Spleen (tissue), 11 donors: ENCODE measurements around the gene FASN. TPM values are rescaled to one million over a fixed set of nuclear protein-coding genes. Genes with fewer than 3 reads are reported as not detected.

Experiments
- DNase-seq: peaks from one replicate; pipeline ENCODE4 v3.0.0-alpha.2; 2020
- H3K27ac ChIP-seq, 8 donors: fragments of 200-600 bp; sonication (generic) in 7 of 8; 1 replicate in 4 of 8; 2 replicates in 4 of 8; pipeline versions ENCODE4 v1.5.0 to v1.8.0; 2016 to 2021; ENCODE audit warnings: inconsistent platforms in 4 of 8, mild to moderate bottlenecking in 4 of 8, moderate library complexity in 1 of 8
- H3K27me3 ChIP-seq, 7 donors: fragments of 200-600 bp; sonication (generic) in 6 of 7; replicated peaks in 1 of 7; 1 replicate in 4 of 7; 2 replicates in 3 of 7; pipeline versions ENCODE4 v1.5.0 to v1.8.0; 2016 to 2021; ENCODE audit warnings: inconsistent platforms in 3 of 7, mild to moderate bottlenecking in 1 of 7
- H3K36me3 ChIP-seq, 6 donors: fragments of 200-600 bp; sonication (generic) in 5 of 6; 1 replicate in 4 of 6; 2 replicates in 2 of 6; pipeline versions ENCODE4 v1.5.0 to v1.8.0; 2016 to 2021; ENCODE audit warnings: inconsistent platforms in 2 of 6
- H3K4me1 ChIP-seq, 6 donors: fragments of 200-600 bp; sonication (generic) in 5 of 6; 1 replicate in 3 of 6; 2 replicates in 3 of 6; pipeline versions ENCODE4 v1.5.0 to v1.8.0; 2016 to 2021; ENCODE audit warnings: inconsistent platforms in 3 of 6
- H3K4me3 ChIP-seq, 8 donors: fragments of 200-600 bp; sonication (generic) in 7 of 8; 1 replicate in 4 of 8; 2 replicates in 4 of 8; pipeline versions ENCODE4 v1.5.0 to v1.8.0; 2016 to 2021; ENCODE audit warnings: inconsistent platforms in 4 of 8, mild to moderate bottlenecking in 4 of 8, moderate library complexity in 2 of 8
- H3K9me3 ChIP-seq, 8 donors: fragments of 200-600 bp; sonication (generic) in 7 of 8; 1 replicate in 4 of 8; 2 replicates in 4 of 8; pipeline versions ENCODE4 v1.5.0 to v1.8.0; 2016 to 2021; ENCODE audit warnings: inconsistent platforms in 4 of 8
- CTCF ChIP-seq, 11 experiments: fragments of 200-600 bp in 7 of 11; fragments of 450-650 bp in 4 of 11; sonication (generic) in 4 of 11; IDR thresholded peaks in 8 of 11; conservative IDR thresholded peaks in 3 of 11; 1 replicate in 7 of 11; 2 replicates in 4 of 11; pipeline versions ENCODE4 v1.4.0 to v1.8.0; 2016 to 2021; ENCODE audit warnings: antibody characterized with exemption in 11 of 11, inconsistent platforms in 4 of 11, mild to moderate bottlenecking in 1 of 11
- POLR2A ChIP-seq, 3 donors: fragments of 450-650 bp; IDR thresholded peaks; one replicate each; pipeline ENCODE4 v1.5.1; 2017; ENCODE audit warnings: antibody characterized with exemption in 3 of 3, mild to moderate bottlenecking in 1 of 3
- POLR2AphosphoS5 ChIP-seq, 3 donors: sonication (generic); formaldehyde crosslinking; IDR thresholded peaks; one replicate each; pipeline ENCODE4 v1.5.1; 2017; ENCODE audit warnings: antibody characterized with exemption in 3 of 3
- WGBS, 5 donors: extraction: QIAGEN DNeasy Blood & Tissue Kit in 3 of 5; methylation state at CpG; one replicate each; pipeline versions ENCODE4 v1.1.5 to v1.1.7; 2013 to 2018; 5-methylcytosine and 5-hydroxymethylcytosine counted together
- intact Hi-C: fragments of 100-400 bp; cut with DNase I; formaldehyde crosslinking; loops from one replicate; pipeline ENCODE4 v1.15.0; 2023; ENCODE audit warnings: low total_unique reads
- polyA plus RNA-seq, 3 donors: library from polyadenylated mRNA; stranded (reverse); fragments of 200-250 nt; gene quantifications; one replicate each; pipeline ENCODE4 v1.2.1, GENCODE V29; 2013
- total RNA-seq, 7 donors: library from RNA; depleted of rRNA in 3 of 7; stranded (reverse); fragments of >200 nt in 3 of 7; fragmentation: NEBNext Ultra II Directional in 4 of 7; extraction: Animal tissue kit (Norgen Biotek cat#: 25700) in 4 of 7; gene quantifications; one replicate each; pipeline versions ENCODE4 v1.1.0 to v1.2.1, GENCODE V29; 2016 to 2021
- donor health status: healthy with polysubstance abuse.
- donor health status: DM: no; HTN: no; CAD: no; lungs with moderate emphysema.
- donor health status: DM: no; HTN: no; CAD: no.
- donor health status: Bipolar disorder and iron deficiency.
- donor health status: healthy.
- donor health status: DM: no; HTN: no; CAD: no.
- donor health status: DM: yes; HTN: yes; CAD: no.

Gene FASN
- total and polyA plus RNA-seq, 10 donors, result 9.3 to 45.2 (median 21.3) TPM

- 7 to 30% (median 12%) methylated on average over 25 to 80 of the region's 80 CpGs for WGBS, 5 donors
- intact Hi-C loops, result no loop called here
- Histone ChIP-seq H3K4me1 (peaks cover 20 to 60% (median 43%) of the 10 kb centered on the region in 6 donors), H3K27ac (peak overlapping the region; percentile 80 to 99 (median 96)), H3K36me3 (peaks cover 0 to 21% (median 9%) of the 10 kb centered on the region in 6 donors), H3K27me3 (no peaks in the 10 kb centered on the region), H3K4me3 (peak overlapping the region; percentile 58 to 97 (median 78)), H3K9me3 (no peaks in the 10 kb centered on the region)
- TF ChIP-seq POLR2AphosphoS5 (IDR thresholded peaks at IDR 0.05) (peak in 2 of 3 donors; percentile 54 to 75), POLR2A (IDR thresholded peaks at IDR 0.05) (no peak), CTCF (IDR thresholded peaks at IDR 0.05 in 8 of 11, conservative IDR thresholded peaks at IDR 0.05 in 3 of 11) (no peak)
- DNase-seq, result peak; percentile 91
These were observed 1.1 kb upstream of the FASN start for GRCh38 chr17:82098939-82099763.

GRCh38 chr17:82097919-82098168 is 192 bp downstream of the FASN start:
- Histone ChIP-seq H3K27me3 (no peaks in the 10 kb centered on the region), H3K4me3 (peak overlapping the region; percentile 58 to 97 (median 78)), H3K27ac (peak overlapping the region; percentile 67 to 99 (median 96)), H3K9me3 (no peaks in the 10 kb centered on the region), H3K36me3 (peaks cover 0 to 34% (median 22%) of the 10 kb centered on the region in 6 donors), H3K4me1 (peaks cover 20 to 60% (median 43%) of the 10 kb centered on the region in 6 donors)
- TF ChIP-seq POLR2AphosphoS5 (IDR thresholded peaks at IDR 0.05), result no peak
- TF ChIP-seq CTCF (IDR thresholded peaks at IDR 0.05 in 8 of 11, conservative IDR thresholded peaks at IDR 0.05 in 3 of 11), result no peak
- TF ChIP-seq POLR2A (IDR thresholded peaks at IDR 0.05), result no peak
- no peak for DNase-seq
- intact Hi-C loops, result no loop called here
- 0 to 1% (median 0%) methylated on average over 3 to 36 of the region's 36 CpGs; no CpG with 5 or more reads in 1 of the 5 donors for WGBS, 5 donors

GRCh38 chr17:82097184-82097918 is 685 bp downstream of the FASN start:
- H3K36me3 ChIP-seq, result peaks cover 0 to 39% (median 27%) of the 10 kb centered on the region in 6 donors
- peak; percentile 87 for DNase-seq

More at GRCh38 chr17:82097184-82097918, 685 bp downstream of the FASN start:
- H3K27me3 ChIP-seq, result no peaks in the 10 kb centered on the region
- H3K4me3 ChIP-seq, result peak overlapping the region; percentile 58 to 97 (median 78)
- peak overlapping the region; percentile 67 to 99 (median 96) for H3K27ac ChIP-seq
- no peaks in the 10 kb centered on the region for H3K9me3 ChIP-seq
- WGBS, 5 donors, result 0 to 2% (median 1%) methylated on average over 23 to 77 of the region's 77 CpGs
- TF ChIP-seq POLR2AphosphoS5 (IDR thresholded peaks at IDR 0.05) (peak in 2 of 3 donors; percentile 44 to 58), POLR2A (IDR thresholded peaks at IDR 0.05) (no peak), CTCF (IDR thresholded peaks at IDR 0.05 in 8 of 11, conservative IDR thresholded peaks at IDR 0.05 in 3 of 11) (no peak)
- intact Hi-C loops, result no loop called here
- H3K4me1 ChIP-seq, result peaks cover 20 to 60% (median 43%) of the 10 kb centered on the region in 6 donors
